Activated CD4-positive, alpha-beta T cell treated with anti-CD3 and anti-CD28 coated beads, Interleukin-2, amount 50 U/mL, for 16 hours (primary cell): ENCODE data around the gene RPS6KA6.

ENCODE experiments used
- DNase-seq: peaks from one replicate; pipeline ENCODE4 v3.0.0-alpha.2; 2020

RPS6KA6 gene

DNA sequence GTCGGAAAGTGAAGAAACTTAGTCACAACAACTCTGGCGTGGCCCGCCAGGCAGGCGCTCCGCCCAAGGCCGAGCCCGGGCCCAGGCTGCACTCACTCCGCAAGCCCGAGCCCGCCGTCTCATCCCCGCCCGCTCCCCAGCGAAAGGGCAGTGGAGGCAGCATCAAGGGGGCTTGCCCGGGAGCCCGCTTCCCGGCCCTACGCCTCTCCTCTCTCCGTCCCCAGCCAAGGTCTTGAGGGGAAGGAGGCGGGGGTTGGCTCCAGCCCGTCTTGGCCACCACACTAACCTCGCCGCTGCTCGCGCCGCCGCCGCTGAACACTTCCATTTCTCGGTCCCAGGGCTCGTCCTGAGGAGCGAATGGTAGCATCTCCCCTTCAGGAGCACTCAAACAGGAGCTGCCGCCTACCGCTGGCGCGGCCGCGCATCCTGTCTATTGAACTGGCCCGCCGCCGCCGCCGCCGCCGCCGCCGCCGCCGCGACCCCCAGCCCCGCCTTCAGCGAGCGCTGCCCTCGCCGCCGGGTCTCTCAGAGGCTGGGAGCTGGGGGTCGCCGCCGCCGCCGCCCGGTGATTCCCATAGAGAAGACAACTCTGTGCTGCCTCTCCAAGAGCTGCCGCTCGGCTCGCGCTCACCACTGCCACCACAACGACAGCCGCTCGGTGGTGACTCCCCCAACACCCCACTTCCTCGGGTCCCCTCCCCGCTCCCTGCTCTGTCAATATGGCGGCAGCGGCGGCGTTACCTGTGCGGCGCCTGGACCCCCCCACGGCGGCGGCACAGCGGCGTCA, at the start of gene RPS6KA6:
TSS of gene RPS6KA6 (minus strand) at position 667 of the 787 bp plus-strand sequence. CDS start at position 367, 300 bp downstream.
- no peak for DNase-seq

DNA sequence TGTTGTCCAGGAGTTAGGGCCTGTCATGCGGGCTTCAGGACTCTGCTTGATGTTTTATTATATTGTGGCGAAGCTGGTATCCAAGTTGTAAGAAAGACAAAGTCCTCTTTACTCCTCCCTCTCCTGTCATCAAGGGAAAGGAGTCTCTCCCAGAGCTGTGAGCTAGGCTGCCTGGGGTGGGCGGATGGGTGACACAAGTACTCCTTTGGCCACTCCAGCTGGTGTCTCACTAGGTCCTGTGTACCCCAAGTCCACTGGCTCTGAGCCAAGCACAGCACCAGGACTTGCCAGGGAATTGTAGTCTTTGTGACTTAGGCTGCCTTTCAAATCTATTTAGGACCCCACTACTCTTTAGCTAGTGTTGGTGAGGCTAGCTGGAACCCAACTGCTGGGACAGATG, 36.7 kb upstream of the RPS6KA6 start:
- no peak for DNase-seq

DNA sequence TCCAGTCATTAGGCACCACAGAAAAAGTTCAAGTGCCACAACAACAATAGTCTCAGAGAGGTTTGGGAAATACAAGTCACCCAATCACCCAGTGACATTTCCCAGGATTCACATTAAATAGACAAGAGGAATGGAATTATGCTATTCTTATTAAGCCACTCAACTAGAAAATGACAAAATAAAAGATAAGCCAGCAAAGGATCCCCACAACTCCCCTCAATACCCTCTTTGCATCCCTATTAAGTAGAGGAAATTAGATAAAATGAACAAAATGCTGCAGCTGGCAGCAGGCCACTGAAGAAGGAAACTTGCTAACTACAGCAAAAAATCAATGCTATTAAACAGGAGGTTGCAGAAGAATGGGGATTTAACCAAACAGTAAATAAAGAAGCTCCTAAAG, 35.3 kb upstream of the RPS6KA6 start:
- DNase-seq = no peak

DNA sequence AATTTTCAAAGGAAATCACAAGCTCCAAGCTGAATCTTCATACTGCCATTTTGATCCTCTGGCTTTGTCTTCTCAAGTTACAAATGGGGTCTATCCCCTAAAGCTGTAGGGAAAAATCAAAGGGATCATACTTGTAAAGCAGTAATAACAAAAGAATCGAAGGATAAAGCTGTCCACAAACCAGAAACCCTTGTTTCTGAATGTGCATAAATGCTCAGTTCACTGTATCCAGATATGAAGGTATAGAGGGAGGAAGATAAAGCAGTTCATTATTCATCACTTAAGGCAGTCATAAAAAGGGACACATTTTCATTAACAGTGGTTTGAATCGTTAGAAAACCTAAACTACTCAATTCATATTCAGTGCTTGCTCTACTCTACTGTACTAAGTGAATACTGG, 33.2 kb upstream of the RPS6KA6 start:
- no peak for DNase-seq

DNA sequence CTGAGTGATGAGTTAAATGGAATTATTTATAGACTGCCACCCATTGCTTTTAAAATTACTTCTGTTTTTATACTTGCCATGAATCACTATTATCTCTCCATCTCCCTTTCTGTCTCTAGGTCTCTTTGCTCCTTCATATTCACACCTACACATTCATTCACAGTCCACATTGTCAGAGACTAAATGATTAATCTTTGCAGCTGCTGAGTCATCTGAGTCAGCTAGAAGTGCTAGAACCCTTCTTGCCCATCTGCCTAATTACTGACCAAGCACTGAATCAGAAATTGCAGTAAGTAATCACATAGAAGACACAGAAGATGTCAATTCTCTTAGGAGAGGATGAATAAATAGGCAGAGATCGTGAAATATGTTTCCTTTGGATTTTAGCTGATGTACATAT, 31.6 kb upstream of the RPS6KA6 start:
- DNase-seq = no peak

DNA sequence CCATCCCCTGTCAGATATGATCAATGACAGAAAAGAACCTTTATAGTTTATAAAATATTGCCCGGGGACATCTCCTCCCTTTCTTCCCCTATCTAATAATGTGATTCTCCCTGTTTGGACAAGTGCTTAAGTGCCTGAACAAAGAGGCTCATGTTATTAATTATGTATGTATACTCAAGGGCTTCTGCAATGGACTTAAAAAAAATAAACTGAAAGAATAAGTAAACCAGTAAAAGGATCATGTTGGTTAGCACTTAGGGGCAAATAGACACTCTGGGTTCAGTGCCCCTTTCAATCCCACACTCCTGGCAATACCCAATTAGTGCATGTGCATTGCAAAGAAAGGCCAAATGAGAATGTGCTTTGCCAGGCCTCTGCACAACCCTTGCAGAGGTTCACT, 30.7 kb upstream of the RPS6KA6 start:
- no peak for DNase-seq

DNA sequence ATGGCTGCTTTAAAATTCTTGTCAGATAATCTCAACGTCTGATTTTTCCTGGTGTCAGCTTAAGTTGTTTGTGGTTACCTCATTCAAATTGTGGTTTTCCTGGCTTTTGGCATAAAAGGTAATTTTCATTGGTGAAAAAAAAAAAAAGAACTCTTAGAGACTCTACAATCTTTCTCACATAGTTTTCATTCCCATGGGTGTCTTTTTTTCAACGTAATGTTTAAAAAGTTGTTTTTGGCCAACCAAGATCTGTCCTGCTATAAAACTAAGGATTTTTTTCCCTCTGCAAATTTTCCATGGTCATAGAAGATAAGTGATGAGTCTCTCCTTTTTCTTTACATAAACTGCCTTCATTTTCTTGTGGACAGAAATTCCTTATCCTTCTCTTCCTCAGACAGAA, 28.9 kb upstream of the RPS6KA6 start:
- DNase-seq = no peak

DNA sequence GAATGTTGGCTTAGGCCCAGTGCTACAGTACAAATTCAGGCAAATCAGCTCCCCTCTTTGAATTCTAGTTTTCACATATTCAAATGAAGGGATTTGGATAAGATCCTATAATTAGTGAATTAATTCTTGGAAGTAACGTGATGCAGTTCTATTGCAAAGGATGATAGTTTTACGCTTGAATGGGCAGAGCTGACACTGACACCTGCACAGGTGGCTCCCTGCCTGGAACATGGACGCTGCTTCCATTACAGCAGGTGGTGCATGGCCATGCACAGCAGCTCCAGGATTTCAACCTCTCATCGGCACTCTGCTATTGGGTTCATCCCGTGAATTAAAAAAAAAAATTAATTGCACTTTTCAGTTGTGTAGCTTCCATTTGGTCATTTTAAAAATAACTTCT, 28.4 kb upstream of the RPS6KA6 start:
- DNase-seq = no peak

DNA sequence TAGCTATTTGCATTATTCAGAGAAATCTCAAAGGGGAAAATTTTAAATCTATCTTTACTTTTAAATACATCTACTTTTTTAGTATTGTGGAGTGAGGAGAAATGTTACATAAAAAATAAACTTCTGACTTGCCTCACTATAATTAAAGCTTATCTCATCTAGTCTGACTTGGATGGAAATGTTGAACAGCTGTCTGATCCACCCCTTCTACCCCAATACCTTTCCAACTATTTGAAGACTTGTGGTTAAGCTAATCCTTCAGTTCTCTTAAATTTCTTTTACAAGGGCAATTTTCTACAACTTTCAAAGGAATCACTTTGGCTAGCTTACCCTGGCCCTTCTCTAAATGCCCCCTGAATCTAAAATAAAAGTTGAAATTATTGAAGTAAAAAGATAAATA, 17.3 kb upstream of the RPS6KA6 start:
- no peak for DNase-seq

DNA sequence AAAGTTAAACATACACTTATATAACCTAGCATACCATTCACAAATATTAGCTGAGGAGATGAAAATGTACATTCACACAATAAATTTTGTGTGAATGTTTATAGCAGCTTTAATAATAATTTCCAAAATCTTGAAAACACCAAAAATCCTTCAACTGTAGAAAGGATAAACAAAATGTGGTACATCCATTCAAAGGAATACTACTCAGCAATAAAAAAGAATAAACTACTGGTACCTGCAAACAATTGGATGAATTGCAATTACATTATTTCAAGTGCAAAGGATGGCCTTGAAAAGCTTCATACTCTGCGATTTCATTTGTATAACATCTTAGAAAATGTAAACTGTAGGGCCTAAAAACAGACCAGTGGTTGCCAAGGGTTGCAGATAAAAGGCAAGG, 11.7 kb upstream of the RPS6KA6 start:
- no peak for DNase-seq

DNA sequence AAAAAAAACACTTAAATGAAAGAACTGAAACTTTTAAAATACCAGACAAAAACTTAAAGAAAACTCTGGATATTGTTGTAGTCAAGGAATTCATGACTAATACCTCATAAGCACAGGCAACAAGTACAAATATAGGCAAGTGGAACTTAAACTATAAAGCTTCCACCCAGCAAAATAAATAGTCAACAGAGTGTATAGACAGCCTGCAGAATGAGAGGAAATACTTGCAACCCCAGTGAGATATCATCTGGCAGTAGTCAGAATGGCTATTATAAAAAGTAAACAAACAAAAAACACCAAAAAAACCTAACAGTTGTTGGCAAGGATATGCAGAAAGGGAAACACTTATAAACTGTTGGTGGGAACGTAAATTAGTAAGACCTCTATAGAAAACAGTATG, 9.6 kb upstream of the RPS6KA6 start:
- no peak for DNase-seq

DNA sequence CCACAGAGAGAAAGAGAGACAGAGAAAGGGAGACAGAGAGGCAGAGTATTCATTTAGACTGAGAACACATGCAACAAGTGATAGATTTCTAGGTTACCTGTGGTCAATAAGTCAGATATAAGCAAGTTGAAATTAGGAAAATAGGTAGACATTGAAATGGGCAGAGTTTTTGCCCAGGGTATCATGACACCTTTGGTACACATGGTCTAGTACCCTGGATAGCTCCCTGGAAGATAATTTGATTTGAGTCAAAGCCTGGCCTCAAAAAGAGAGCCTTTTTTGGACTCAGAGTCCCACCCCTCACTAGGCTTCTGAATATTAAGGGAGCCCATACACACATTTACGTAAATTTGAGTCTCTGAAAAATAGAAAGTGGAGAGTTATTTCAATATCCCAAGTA, 4.0 kb upstream of the RPS6KA6 start:
- no peak for DNase-seq

DNA sequence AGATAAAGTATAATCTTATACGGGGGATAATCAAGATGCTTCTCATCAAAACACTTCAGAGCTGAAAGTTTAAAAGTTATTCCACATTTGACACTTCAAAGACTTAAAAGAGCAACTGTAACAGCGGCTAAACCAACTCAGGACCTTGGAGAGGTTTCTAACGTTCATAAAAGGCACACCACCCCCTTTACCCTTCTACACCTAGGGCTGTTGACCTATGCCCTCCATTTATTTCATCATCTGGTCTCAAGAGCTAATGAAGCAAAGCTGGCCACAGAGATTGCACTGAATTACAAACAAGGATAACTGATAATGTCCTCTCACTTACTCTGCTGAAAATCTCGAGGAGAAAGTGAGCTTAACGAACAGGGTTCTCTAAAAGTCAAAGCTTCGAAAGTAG, 1.1 kb upstream of the RPS6KA6 start:
- DNase-seq = no peak

DNA sequence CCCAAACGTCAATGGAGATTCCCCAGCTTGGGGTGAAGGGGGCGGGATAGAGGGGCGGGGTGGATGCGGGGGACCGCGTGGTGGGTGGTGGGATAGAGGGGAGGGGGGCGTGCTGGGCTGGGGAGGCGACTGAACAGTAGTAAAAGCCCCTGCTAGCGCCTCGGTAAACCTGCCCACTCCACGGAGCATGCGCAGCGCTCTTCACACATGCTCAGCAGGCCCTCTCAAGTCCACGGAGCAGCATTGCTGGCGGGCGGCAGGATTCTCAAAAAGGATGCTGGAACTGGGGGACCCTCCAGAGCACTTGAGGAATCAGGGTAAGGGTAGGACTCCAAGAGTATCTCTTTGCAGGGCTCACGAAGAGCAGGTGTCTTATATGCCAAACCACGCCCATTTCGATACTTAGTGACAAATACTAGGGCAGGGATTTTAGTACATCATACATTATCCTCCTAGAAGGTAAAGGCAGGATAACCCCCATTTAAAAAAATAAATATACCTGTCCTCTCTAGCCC, 378 bp upstream of the RPS6KA6 start:
- no peak for DNase-seq

DNA sequence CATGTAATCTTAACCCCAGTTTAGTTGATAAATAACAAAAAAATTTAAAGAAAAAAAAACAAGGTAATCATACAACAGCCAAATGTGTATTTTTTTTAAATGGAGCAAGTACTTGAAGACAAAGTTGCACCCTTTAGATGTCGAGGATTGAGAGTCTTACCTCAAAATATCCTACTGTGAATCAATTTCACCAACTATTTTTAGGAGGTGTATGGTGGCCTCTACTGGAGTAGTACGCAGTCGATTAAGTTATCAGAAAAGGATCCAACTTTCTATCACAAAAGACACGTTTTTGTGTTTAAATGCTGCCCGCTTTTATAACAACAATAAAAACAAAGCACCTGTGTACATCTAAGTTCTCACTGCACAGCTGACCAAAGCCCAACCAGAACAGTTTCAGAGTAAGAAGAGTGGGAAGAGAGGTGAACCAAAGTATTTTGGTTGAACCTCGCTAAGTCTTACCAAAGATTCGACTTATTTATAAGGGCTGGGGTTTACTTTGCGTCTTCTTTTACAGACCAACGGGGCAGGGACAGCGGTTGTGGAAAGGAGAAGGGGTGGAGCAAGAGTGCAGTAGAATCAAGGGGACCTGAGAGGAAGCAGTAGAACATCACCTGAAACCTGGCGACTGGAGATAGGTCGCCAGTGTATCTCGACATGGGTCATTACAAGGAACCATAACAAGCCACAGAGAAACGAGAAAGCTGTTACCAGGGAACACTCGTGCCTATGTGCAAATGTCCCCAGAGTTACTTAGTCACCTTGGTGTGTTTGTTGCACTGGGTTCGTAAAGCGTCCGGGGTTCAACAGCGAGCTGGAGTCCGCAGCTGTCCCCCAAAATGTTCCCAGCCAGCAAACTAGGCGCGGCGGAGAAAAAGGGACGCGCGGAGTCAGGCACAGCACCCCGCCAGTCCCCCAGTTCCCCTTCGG, 1.1 kb downstream of the RPS6KA6 start:
- no peak for DNase-seq

DNA sequence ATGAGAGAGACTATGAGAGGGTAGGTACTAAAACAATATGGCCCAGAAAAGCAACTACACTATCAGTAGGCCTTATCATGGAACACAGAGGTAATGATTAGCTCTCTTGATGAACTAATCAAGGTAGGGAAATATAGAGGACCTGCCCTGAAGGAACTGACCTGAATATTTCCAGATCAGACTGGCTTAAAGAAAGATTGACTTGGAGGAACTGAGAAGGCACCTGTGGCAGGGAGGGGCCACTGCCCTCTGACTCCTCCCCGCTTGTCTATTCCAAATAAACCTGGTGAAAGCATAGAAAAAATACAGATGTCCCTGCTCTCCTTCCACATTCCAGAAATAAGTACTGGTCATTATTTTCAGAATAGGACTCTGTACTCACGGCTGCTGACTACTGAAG, 5.5 kb downstream of the RPS6KA6 start:
- no peak for DNase-seq

DNA sequence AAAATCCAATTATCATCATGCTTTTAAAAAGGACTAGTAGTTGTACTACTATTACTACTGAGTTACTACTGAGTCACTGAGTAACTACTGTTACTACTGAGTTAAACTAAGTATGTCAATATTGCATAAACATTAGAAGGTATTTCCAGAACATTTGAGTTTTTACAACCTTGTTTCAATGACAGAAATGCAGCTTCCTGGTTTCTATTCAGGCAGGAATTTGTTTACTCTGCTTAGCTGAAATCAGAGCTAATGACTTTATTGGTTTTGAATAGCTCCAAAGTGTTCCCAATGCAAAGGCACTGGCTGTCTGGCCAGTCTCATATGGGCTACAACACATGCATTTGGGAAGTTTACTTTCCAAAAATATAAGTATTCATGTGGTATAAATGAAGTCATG, 12.0 kb downstream of the RPS6KA6 start:
- no peak for DNase-seq

DNA sequence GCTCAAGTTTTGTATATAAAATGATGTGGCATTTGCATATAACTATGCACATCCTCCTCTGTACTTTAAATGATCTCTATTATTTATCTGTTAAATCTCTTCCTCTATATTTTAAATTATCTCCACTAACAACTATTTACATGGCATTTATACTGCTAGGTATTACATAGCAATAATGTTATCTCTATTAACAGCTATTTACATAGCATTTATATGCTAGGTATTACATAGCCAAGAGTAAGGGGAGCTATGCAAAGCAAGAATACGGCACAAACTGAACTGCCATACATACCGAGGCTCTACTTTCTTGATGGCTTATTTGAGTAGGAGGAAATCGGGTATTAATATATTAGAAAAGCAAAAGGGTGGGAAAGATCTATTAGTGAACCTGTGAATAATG, 12.7 kb downstream of the RPS6KA6 start:
- DNase-seq = no peak

DNA sequence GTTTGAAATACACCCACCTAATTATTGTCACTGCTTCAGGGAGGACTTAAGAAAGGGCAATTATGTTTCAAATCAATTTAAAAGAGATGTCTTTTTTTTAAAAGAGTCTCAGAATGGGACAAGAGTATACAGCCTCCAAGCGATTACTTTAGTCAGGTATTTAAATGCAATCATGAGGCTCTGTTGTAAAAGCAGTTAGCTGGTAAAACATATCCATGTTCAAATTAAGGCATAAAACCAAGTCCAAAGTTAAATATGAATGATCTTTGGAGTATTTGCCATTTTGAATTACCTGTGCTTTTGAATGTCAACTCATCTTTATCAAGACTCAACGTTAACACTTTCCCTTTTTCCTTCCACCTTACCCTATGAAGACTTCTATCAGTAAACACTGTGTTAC, 13.7 kb downstream of the RPS6KA6 start:
- DNase-seq = no peak

DNA sequence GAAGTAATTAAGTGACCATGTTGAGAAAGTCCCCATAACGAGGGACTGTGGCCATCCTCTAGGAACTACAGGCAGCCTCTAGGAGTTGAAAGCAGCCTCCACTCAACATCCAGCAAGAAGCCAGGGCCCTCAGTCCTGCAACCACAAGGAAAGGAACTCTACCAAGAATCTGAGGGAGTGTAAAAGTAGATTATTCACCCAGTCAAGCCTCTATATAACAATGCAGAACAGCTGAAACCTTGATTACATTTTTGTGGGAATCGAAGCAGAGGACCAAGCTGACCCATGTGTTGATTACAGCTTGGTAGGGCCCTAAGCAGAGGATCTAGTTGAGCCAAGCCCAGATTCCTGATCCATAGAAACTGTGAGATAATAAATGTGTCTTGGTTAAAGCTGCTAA, 17.1 kb downstream of the RPS6KA6 start:
- no peak for DNase-seq

DNA sequence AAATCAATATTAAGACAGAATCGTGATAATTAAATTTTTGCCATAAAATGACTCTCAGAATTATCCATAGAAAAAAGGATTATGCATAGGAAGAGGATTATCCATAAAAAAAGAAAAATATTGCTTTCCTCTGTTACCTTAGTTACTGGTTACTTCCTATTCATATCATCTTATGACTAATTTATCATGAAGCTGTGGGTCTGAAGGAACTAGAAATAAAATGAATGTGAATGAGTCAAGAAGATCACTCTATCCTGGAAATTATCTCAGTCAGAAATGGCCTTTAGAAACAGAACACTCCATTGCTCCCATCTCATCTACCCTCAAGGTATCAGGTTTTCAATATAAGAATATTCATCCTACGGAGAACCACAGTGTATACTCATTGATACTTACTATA, 19.4 kb downstream of the RPS6KA6 start:
- DNase-seq = no peak

DNA sequence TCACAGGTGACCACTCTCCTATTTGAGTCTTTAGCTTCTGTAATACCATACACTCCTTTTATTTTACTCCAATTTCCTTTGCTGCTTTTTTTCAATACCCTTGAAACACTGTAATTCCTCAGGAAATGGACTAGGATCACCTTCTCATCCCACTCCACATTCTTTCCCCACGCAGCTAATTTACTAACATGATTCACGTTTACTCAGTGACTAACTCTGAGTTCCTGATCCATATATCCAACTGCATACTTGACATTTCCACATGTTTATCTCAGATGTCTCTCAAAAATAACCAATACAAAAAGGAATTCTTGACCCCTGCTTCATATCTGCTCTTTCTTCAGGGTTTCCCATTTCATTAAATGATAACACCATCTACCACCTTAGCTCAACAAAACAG, 19.9 kb downstream of the RPS6KA6 start:
- no peak for DNase-seq

DNA sequence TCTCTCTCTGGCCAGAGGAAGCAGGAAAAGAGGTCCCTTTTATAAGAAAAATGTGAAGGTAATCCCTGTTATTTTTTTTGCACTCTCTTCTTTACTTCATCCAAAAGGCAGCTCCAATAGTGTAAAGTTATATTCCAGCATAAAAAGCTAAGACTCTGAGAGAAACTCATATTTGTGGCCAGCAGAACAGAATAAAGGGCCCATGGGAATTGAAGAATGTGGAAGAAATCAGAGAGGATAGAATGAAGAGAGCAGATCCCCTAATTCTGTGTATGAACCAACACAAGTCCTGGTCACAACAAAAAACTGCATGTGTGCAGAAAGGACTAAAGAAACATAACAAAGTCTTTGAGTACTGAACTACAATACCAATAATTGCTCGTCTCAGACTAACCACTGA, 22.3 kb downstream of the RPS6KA6 start:
- DNase-seq = no peak

DNA sequence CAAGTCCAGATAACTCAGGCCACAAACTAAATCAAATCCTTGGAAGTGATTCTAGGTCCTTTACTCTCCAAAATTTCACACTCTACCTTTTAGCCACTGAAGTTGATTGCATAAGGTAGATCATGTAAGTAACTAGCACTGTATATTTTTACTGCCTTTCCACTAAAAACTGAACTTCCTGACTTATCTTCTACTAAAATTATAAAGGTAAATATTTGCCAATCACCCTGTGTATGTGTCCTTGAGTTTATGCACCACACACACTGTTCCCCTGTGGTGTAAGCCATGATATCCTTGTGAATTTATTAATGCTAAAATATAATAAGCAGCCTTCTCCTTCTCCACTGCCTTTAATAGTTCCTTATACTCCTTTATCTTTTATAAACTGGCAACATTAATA, 25.6 kb downstream of the RPS6KA6 start:
- no peak for DNase-seq
